ENCODE measurements around the gene ADAMTS9. TPM values are rescaled to one million over a fixed set of nuclear protein-coding genes. Genes with fewer than 3 reads are reported as not detected.

The ADAMTS9 gene
- total and polyA plus RNA-seq, 2 of the 13 experiments (the other 11 are each of a cell fraction or from before 2014, with no cell fraction given) = 0.02 to 0.09 TPM

DNA sequence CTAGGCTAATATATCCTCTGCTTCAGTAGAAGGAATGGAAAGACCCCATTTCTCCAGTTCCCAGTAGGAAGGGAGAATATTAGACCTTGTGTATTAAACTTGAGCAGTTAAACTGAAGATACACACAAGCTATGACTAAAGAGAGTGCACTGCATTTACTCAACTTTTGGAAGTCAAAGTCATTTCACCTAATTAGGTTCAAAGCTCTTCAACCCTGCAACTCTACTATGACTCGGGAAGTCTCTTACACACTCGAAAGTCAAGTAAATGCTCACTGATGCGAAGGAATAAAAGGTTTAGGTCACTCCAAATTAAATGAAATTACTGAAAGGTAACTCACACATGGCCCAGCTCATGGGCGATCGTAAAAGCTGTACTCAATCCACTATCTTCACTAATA is 33.8 kb downstream of the ADAMTS9 start (continued):
- no peak for TF ChIP-seq DMTF1 (CRISPR knock-in tag; IDR thresholded peaks at IDR 0.05)
- TF ChIP-seq ZNF772 (CRISPR knock-in tag; IDR thresholded peaks at IDR 0.05) = no peak

- ATAC-seq = no peak
- no peaks in the 10 kb centered on the region for H3K36me3 ChIP-seq (replicated peaks in 1 of 2; ENCODE audit: control insufficient read depth in 1 of 2, insufficient read depth in 2 of 2, low read length in 2 of 2)
- no peaks in the 10 kb centered on the region for H3K79me2 ChIP-seq (ENCODE audit: insufficient read depth, low read length)
- no peak overlapping the region for H3K4me3 ChIP-seq (replicated peaks in 1 of 3; ENCODE audit: insufficient read depth in 1 of 3, low read depth in 2 of 3, low read length in 3 of 3)
- H2AFZ ChIP-seq (ENCODE audit: low read length) = no peak overlapping the region
- intact Hi-C loops (cut with micrococcal nuclease; ENCODE audit: unreplicated experiment) = no loop called here
- ChIA-PET POLR2A (no interaction called here), CTCF (ENCODE audit: low intra/inter-chr PET ratio, low total read pairs) (no interaction called here)
- in situ Hi-C loops (cut with HindIII; ENCODE audit: extremely low pct_ligation_motif_present, low pct_unique_long_range_greater_than_20kb) = no loop called here
- H3K4me1 ChIP-seq (ENCODE audit: insufficient read depth, low read length) = no peaks in the 10 kb centered on the region
- no peak for FAIRE-seq
- no peak for DNase-seq (ENCODE audit: low spot score)
- H4K20me1 ChIP-seq (ENCODE audit: insufficient read depth, low read length) = no peaks in the 10 kb centered on the region; the same call in 1 of the 2 replicates
- no TSS peak for BruUV-seq (replicated peaks)
- no peak overlapping the region for H3K4me2 ChIP-seq (ENCODE audit: low read depth, low read length)
- WGBS (ENCODE audit: low lambda C conversion rate) = 84% methylated on average over 3 of the region's 3 CpGs
- no peak overlapping the region for H3K27ac ChIP-seq (ENCODE audit: extremely low read length, insufficient read depth, low read length)
- H3K9ac ChIP-seq (ENCODE audit: insufficient read depth, low read depth, low read length) = no peak overlapping the region
- TF ChIP-seq ZFP82 (CRISPR knock-in tag; IDR thresholded peaks at IDR 0.05; ENCODE audit: borderline replicate concordance) = no peak
- no peak for TF ChIP-seq ZMYM3 (CRISPR knock-in tag; IDR thresholded peaks at IDR 0.05)
- no peak for TF ChIP-seq ONECUT2 (CRISPR knock-in tag; IDR thresholded peaks at IDR 0.05)
- TF ChIP-seq ZSCAN9 (CRISPR knock-in tag; IDR thresholded peaks at IDR 0.05; ENCODE audit: borderline replicate concordance) = no peak
- TF ChIP-seq MAFK (conservative IDR thresholded peaks at IDR 0.05 in 1 of 2, IDR thresholded peaks at IDR 0.05 in 1 of 2; ENCODE audit: low read length in 2 of 2) = peak; percentile 15 to 34; a peak in 1 of 4 replicates
- no peak for TF ChIP-seq ISL2 (CRISPR knock-in tag; IDR thresholded peaks at IDR 0.05)
- no peak for TF ChIP-seq SMARCE1 (IDR thresholded peaks at IDR 0.05; ENCODE audit: borderline replicate concordance)
- H3K27me3 ChIP-seq (ENCODE audit: control insufficient read depth in 1 of 2, insufficient read depth in 2 of 2, low read length in 2 of 2) = no peaks in the 10 kb centered on the region
- no peaks in the 10 kb centered on the region for H3K9me3 ChIP-seq (ENCODE audit: low read length)
Measured at GRCh38 chr3:64653101-64653500, 34.7 kb downstream of the ADAMTS9 start.
